Fibroblast of villous mesenchyme (primary cell): ENCODE measurements around the gene ADAMTS2. TPM values are rescaled to one million over a fixed set of nuclear protein-coding genes. Genes with fewer than 3 reads are reported as not detected.
A peak's percentile ranks its signal among the peaks of the same experiment; 100 is the strongest.

Source experiments
- DNase-seq: peaks from one replicate; pipeline ENCODE4 v3.0.0-alpha.2; 2010; ENCODE audit warnings: low read depth
- H3K4me3 ChIP-seq: 2 replicates; pipeline ENCODE4 v1.5.1; 2011; ENCODE audit warnings: low read depth, mild to moderate bottlenecking, low read length
- total RNA-seq: library from RNA; depleted of rRNA; stranded (reverse); fragments of >200 nt; gene quantifications from 2 replicates; pipeline ENCODE4 v1.2.3, GENCODE V29; 2012
- TF ChIP-seq, protein P1 (sequence below): IDR thresholded peaks from 2 replicates; pipeline ENCODE4 v1.5.1; 2012; ENCODE audit warnings: low read depth, mild to moderate bottlenecking, low read length; ENCODE audit not compliant: insufficient read depth

The ADAMTS2 gene
- total RNA-seq, 1 donor = 30.2 TPM

DNA sequence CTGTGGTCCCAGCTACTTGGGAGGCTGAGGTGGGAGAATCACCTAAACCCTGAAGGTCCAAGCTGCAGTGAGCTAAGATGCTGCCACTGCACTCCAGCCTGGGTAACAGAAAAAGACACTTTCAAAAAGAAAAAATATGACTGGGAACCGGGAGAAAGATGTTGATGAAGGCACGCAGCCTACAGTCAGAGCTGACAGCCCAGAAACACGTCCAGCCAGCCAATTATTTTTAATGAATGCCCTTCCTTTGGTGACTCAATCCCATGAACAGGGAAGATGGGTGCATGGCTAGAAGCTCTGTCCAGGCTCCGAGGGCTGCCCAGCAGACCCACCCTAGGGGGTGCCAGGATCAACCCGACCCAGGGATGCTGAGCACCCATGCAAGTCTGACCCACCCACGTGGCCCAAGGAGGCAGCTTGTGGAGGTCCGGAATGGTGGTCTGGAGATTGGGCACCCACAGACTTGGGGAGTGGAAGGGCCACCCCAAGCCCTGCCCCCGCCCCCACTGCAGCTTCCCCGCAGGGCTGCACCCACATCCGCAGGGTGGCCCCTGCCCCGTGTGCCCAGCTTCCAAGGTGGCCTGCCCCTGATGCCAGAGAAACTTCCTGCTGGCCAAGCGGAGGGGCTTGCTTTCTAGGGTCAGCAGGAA is 51.0 kb downstream of the ADAMTS2 start:
- H3K4me3 ChIP-seq = no peak overlapping the region

DNA sequence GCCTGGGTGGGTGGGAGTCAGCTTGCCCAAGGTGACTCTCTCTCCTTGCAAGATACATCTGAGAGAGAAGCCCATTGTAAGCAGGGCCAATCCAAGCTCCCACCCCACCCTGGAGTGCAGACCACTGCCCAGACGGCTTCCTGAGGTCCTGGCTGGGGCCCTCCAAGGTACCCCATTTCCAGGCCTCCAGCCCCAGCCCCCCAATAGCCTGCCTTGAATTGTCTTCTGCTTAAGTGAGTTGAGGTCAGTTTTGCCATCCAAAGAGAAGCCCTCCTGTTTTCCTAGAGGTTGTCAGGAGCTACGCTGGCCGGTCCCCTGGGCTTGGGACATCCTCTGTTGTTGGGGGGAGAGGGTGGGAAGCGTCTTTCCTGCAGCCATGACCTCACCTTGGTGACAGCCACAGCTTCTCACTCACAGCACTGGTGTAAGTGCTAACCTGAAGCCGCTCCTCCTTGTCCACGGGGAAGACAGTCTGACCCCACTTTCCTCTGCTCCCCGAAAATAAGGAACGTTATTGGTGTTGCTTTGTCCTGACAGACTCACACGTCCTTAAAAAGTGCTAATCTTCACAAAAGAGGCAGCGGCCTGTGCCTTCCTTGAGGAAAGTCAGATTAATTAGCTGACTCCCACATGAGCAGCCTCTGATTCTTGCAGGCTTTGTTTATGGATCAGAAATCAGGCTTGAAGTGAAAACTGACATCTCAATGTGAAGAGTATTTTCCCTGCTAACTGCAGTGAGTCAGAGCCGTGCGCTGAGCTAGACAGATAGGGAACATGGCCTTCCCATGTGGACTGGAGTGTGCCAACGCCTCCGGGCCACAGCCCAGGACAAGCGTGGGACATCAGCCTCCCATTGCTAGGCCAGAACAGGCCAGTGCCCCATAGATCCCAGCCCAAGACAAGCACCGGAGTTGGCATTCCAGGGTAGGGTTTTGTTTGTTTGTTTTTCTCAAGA is 52.3 kb downstream of the ADAMTS2 start:
- H3K4me3 ChIP-seq = no peak overlapping the region
- TF ChIP-seq, protein P1, sequence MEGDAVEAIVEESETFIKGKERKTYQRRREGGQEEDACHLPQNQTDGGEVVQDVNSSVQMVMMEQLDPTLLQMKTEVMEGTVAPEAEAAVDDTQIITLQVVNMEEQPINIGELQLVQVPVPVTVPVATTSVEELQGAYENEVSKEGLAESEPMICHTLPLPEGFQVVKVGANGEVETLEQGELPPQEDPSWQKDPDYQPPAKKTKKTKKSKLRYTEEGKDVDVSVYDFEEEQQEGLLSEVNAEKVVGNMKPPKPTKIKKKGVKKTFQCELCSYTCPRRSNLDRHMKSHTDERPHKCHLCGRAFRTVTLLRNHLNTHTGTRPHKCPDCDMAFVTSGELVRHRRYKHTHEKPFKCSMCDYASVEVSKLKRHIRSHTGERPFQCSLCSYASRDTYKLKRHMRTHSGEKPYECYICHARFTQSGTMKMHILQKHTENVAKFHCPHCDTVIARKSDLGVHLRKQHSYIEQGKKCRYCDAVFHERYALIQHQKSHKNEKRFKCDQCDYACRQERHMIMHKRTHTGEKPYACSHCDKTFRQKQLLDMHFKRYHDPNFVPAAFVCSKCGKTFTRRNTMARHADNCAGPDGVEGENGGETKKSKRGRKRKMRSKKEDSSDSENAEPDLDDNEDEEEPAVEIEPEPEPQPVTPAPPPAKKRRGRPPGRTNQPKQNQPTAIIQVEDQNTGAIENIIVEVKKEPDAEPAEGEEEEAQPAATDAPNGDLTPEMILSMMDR = no peak
- no peak for DNase-seq

More for the DNA sequence above, 51.0 kb downstream of the ADAMTS2 start:
- no peak for DNase-seq
- TF ChIP-seq, protein P1 = no peak

DNA sequence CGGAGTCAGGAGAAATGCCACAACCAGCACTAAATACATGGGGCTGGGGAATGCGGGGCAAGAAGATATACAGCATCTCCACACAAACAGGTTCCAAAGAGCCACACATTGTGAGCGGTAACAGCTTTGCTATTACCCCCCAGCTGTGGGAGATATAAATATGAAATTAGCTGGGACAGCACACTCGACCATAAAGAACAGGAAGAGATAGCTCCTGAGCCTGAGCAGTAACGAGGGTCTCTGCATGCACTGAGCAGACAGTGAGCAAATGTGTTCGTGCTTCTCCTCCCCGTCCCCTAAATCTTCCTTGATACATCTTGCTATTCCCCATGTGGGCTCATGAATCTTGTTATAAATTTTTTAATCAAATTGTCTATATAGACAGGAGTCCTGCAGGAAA is 53.1 kb downstream of the ADAMTS2 start:
- H3K4me3 ChIP-seq = no peak overlapping the region
- TF ChIP-seq, protein P1 = no peak

DNA sequence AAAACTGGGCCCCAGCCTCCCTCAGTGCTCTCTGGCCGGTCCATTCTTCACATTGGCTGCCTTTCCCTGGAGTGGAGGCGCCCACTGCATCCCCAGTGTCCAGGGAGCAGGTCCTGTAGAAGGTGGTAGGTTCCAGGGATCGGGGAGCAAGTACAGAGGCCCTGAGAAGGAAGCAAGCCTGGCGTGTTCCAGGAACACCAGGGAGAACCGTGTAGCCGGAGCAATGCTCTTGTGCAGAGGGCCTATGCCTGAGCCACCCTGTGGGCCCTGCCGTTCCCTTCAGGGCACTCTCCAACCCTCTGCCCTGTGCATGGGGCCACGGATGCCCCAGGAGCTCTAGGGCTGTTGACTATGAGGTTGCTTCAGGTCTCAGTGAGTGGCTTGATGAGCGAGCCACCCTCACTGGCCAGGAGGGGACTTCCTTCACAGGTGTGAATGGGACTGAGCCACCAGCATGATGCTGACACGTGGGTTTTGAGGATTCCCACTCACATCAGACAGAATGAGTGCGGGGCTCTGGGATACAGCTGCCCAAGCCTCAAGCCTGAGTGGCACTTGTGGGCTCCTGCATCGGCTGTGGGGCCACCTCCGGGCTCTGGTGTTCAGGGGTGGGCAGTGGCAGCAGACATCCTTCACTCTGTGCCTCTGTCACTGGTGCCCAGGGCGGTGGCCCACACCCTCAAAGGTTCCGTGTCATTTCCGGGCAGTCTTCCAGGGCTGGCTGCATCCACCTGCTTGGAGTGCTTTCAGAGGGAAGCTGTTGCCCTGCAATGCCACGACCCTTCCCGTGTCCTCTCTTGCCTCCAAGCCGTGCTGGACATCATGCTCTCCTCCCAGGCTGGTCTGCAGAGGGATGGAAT is 54.4 kb downstream of the ADAMTS2 start:
- no peak overlapping the region for H3K4me3 ChIP-seq
- DNase-seq = no peak
- TF ChIP-seq, protein P1 = no peak

More for the DNA sequence above, 53.1 kb downstream of the ADAMTS2 start:
- DNase-seq = no peak

DNA sequence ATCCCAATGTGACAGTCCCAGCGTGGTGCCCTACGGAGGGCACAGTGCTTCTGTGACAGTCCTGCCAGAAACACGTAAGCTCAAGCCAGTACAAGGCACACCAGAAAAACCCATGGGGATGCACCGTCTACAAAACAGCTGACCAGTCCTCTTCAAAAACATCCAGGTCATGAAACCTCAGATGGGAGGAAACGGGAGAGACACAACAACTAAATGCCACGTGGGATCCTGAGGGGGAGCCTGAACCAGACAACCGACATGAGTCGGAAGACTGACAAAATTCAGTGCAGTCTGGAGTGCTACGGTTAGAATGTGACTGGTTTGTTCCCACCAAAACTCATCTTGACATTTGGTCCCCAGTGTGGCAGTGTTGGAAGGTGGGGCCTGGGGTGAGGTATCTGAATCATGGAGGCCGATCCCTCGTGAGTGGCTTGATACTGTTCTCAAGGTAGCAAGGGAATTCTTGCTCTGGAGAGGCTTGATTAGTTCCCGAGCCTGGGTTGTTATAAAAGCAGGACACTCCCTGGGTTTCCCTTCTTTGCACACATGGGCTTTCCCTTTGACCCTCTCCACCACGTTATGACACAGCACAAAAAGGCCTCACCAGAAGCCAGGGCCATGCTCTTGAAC is 55.4 kb downstream of the ADAMTS2 start:
- peak; percentile 61 for DNase-seq
- TF ChIP-seq, protein P1 = no peak
- H3K4me3 ChIP-seq = no peak overlapping the region

DNA sequence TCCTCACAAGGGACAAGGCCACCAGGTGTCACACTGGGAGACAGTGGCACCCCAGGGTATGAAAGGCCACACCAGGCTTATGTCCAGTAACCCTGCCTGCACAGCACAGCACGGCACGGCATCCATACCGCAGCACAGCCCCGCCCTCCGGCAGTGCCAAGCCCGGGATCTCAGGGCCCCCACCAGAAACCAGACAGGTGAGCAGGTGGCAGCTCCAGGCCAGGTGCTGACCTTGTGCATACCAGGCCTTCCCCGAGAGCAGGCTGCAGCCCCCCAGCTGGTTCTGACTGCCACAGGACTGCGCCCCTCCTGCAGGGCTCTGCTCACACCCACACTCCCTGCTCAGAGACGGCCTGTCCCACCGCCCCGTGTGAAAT is 56.5 kb downstream of the ADAMTS2 start:
- TF ChIP-seq, protein P1 = no peak
- no peak for DNase-seq
- H3K4me3 ChIP-seq = no peak overlapping the region
